HG03280 (cell line): ENCODE data around the gene DGKI.

Experiments used
- ATAC-seq: cut with Tn5 transposase; IDR thresholded peaks from one replicate; pipeline ENCODE4 v1.9.1; 2021; ENCODE audit warnings: mild to moderate bottlenecking, moderate library complexity; ENCODE audit not compliant: unreplicated experiment

The DGKI gene

GRCh38 chr7:137791930-137792329 lies 54.8 kb downstream of the DGKI start:
- ATAC-seq = no peak

GRCh38 chr7:137790828-137791227 lies 55.9 kb downstream of the DGKI start:
- ATAC-seq = no peak

GRCh38 chr7:137789215-137789882 lies 57.4 kb downstream of the DGKI start:
- ATAC-seq = no peak

- ATAC-seq = no peak
Measured at GRCh38 chr7:137787301-137787976, 59.3 kb downstream of the DGKI start.

- ATAC-seq = no peak
Measured at GRCh38 chr7:137778511-137778910, 68.3 kb downstream of the DGKI start.

- ATAC-seq = no peak
Measured at GRCh38 chr7:137774793-137775201, 72.0 kb downstream of the DGKI start.

GRCh38 chr7:137772748-137773147 lies 74.0 kb downstream of the DGKI start:
- no peak for ATAC-seq

- no peak for ATAC-seq
Measured at GRCh38 chr7:137772316-137772715, 74.5 kb downstream of the DGKI start.

GRCh38 chr7:137771679-137772078 lies 75.1 kb downstream of the DGKI start:
- ATAC-seq = no peak

- ATAC-seq = no peak
Measured at GRCh38 chr7:137771273-137771672, 75.5 kb downstream of the DGKI start.

- ATAC-seq = no peak
Measured at GRCh38 chr7:137768366-137768765, 78.4 kb downstream of the DGKI start.

GRCh38 chr7:137762334-137762733 lies 84.4 kb downstream of the DGKI start:
- no peak for ATAC-seq

- no peak for ATAC-seq
Measured at GRCh38 chr7:137760111-137760510, 86.7 kb downstream of the DGKI start.

GRCh38 chr7:137757146-137757925 lies 89.4 kb downstream of the DGKI start:
- ATAC-seq = no peak

GRCh38 chr7:137755846-137756651 lies 90.7 kb downstream of the DGKI start:
- no peak for ATAC-seq

- ATAC-seq = no peak
Measured at GRCh38 chr7:137755427-137755826, 91.3 kb downstream of the DGKI start.

GRCh38 chr7:137753948-137754851 lies 92.6 kb downstream of the DGKI start:
- ATAC-seq = no peak

GRCh38 chr7:137753575-137753947 lies 93.2 kb downstream of the DGKI start:
- no peak for ATAC-seq

GRCh38 chr7:137753067-137753466 lies 93.7 kb downstream of the DGKI start:
- ATAC-seq = no peak

- no peak for ATAC-seq
Measured at GRCh38 chr7:137751361-137752009, 95.3 kb downstream of the DGKI start.
